ENCODE measurements around the gene TUNAR. TPM values are rescaled to one million over a fixed set of nuclear protein-coding genes. Genes with fewer than 3 reads are reported as not detected.

TUNAR gene
- total and polyA plus RNA-seq, 9 of the 15 experiments (the other 6 are each of a cell fraction or from before 2014, with no cell fraction given): not detected

DNA sequence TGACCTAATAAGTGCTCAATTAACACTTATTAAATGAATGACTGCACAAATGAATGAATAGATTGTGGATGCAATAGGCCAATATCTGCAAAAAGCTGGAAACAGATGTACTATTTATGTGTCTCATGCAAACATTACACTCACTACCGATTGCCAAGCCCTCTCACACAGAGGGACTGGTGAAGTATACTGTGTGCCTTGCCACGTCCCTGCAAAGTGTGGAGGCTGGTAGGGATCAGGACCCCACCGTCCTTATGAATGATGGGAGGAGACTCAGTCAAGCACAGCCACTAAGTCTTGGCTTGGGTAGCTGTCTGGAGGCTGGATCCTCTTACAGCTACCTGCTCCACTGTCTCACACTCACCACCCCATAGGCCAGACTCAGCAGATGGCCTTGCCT lies 3.9 kb upstream of the TUNAR start:
- Histone ChIP-seq H3K27me3 (ENCODE audit: control insufficient read depth in 2 of 2, insufficient read depth in 2 of 2, low read length in 2 of 2) (peaks cover 0 to 15% of the 10 kb centered on the region in 2 experiments; a peak in 2 of 5 replicates), H3K36me3 (ENCODE audit: control insufficient read depth, insufficient read depth, low read length) (no peaks in the 10 kb centered on the region), H3K9me1 (ENCODE audit: control insufficient read depth, insufficient read depth, low read length) (no peaks in the 10 kb centered on the region), H2AFZ (ENCODE audit: low read depth, low read length) (no peak overlapping the region), H3K27ac (ENCODE audit: extremely low read depth, low read depth, low read length) (no peak overlapping the region), H3K9me3 (replicated peaks; ENCODE audit: control insufficient read depth, insufficient read depth, low read depth, low read length) (no peaks in the 10 kb centered on the region), H3K4me2 (ENCODE audit: insufficient read depth, low read length) (no peak overlapping the region), H3K4me3 (no peak overlapping the region), H3K9ac (ENCODE audit: insufficient read depth in 1 of 2, low read depth in 2 of 2, low read length in 2 of 2) (no peak overlapping the region), H3K4me1 (replicated peaks in 1 of 2; ENCODE audit: control insufficient read depth in 2 of 2, insufficient read depth in 2 of 2, low read length in 2 of 2) (peaks cover 0 to 5% of the 10 kb centered on the region in 2 experiments; a peak in 2 of 5 replicates), H3K79me2 (ENCODE audit: control insufficient read depth, insufficient read depth, low read length) (no peaks in the 10 kb centered on the region), H4K20me1 (replicated peaks; ENCODE audit: control insufficient read depth, insufficient read depth, low read length) (no peaks in the 10 kb centered on the region)
- ChIA-PET POLR2A (no interaction called here), CTCF (ENCODE audit: low intra/inter-chr PET ratio) (no interaction called here)
- 0% methylated on average over 3 of the region's 3 CpGs for WGBS (ENCODE audit: insufficient coverage, low coverage, missing lambda C conversion rate)
- BruUV-seq (replicated peaks): no TSS peak
- DNase-seq (ENCODE audit: extremely low read depth in 1 of 4, low spot score in 3 of 4) (no peak), FAIRE-seq (no peak), ATAC-seq (no peak)
- no peak for TF ChIP-seq RBM39 (optimal IDR thresholded peaks at IDR 0.05; ENCODE audit: low read depth, low read length)
- no peak for TF ChIP-seq BRF1 (IDR thresholded peaks at IDR 0.05; ENCODE audit: borderline replicate concordance, extremely low read depth, insufficient read length)
- no peak for TF ChIP-seq ZNF197 (CRISPR knock-in tag; IDR thresholded peaks at IDR 0.05; ENCODE audit: low read depth)
- TF ChIP-seq, protein P1, sequence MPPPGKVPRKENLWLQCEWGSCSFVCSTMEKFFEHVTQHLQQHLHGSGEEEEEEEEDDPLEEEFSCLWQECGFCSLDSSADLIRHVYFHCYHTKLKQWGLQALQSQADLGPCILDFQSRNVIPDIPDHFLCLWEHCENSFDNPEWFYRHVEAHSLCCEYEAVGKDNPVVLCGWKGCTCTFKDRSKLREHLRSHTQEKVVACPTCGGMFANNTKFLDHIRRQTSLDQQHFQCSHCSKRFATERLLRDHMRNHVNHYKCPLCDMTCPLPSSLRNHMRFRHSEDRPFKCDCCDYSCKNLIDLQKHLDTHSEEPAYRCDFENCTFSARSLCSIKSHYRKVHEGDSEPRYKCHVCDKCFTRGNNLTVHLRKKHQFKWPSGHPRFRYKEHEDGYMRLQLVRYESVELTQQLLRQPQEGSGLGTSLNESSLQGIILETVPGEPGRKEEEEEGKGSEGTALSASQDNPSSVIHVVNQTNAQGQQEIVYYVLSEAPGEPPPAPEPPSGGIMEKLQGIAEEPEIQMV (tag; conservative IDR thresholded peaks at IDR 0.05; ENCODE audit: low read depth): no peak
- TF ChIP-seq ARNT (IDR thresholded peaks at IDR 0.05): no peak
- in situ Hi-C loops (cut with MboI) (no loop called here), intact Hi-C loops (cut with micrococcal nuclease) (loop anchor here (10.0 kb wide), 1 partner anchor 248 kb away; no protein-coding TSS in a partner anchor)
